Endothelial cell of umbilical vein (primary cell): ENCODE data around the gene SULT2B1.

Source experiments
- EZH2 ChIP-seq: IDR thresholded peaks from 2 replicates; pipeline ENCODE4 v1.6.1; 2012; ENCODE audit warnings: borderline replicate concordance, low read depth, mild to moderate bottlenecking, moderate library complexity, low read length, inconsistent platforms; ENCODE audit not compliant: severe bottlenecking
- JUN ChIP-seq: IDR thresholded peaks from 2 replicates; pipeline ENCODE4 v1.6.1; 2011; ENCODE audit warnings: borderline replicate concordance, low read depth; ENCODE audit not compliant: insufficient read length, insufficient read depth
- POLR2A ChIP-seq: IDR thresholded peaks from 2 replicates; pipeline ENCODE4 v1.6.1; 2012; ENCODE audit warnings: low read depth, mild to moderate bottlenecking, control low read depth, low read length
- POLR2AphosphoS5 ChIP-seq: IDR thresholded peaks from 2 replicates; pipeline ENCODE4 v1.6.1; 2012; ENCODE audit warnings: low read depth, mild to moderate bottlenecking, control low read depth, low read length, moderate library complexity; ENCODE audit not compliant: insufficient read depth
- TF ChIP-seq, protein P1 (sequence below), 2 donors: IDR thresholded peaks; 1 replicate in 1 of 2; 2 replicates in 1 of 2; pipeline ENCODE4 v1.5.1; 2011; ENCODE audit warnings: low read length in 2 of 2, mild to moderate bottlenecking in 2 of 2, moderate library complexity in 2 of 2, control low read depth in 1 of 2, inconsistent platforms in 1 of 2, low read depth in 1 of 2; ENCODE audit not compliant: insufficient read depth in 1 of 2; ENCODE audit errors: extremely low read depth in 1 of 2
- TF ChIP-seq, protein P2 (sequence below): IDR thresholded peaks from 2 replicates; pipeline ENCODE4 v1.6.1; 2011; ENCODE audit not compliant: insufficient read depth, insufficient read length

DNA sequence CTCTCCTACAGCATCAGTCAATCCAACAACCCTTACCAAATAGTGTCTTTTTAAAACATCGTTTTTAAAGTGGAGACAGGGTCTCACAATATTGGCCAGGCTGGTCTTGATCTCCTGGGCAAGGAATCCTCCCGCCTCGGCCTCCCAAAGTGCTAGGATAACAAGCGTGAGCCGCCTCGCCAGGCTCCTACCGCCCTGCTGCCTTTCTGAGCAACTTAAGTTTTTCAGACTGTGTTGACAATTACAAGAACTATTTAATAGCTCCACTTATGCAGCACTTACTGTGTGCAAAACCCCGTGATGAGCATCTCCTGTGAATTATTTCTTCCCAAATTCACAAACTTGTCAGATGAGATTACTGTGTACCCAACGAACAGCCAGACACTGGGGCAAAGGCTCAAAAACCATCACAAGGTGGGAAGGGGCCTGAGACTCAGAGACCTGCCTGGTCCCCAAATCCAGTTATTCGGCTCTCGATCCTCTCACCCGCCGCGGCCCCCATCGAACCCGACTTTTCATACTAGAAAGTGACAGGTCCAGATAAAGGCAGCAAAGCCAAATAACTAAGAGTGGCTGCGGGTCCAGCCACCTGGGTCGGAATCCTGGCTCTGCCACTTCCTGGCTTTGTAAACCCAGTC is 66.4 kb downstream of the SULT2B1 start:
- TF ChIP-seq EZH2 (no peak), POLR2AphosphoS5 (no peak), POLR2A (no peak), JUN (no peak)
- TF ChIP-seq, protein P1, sequence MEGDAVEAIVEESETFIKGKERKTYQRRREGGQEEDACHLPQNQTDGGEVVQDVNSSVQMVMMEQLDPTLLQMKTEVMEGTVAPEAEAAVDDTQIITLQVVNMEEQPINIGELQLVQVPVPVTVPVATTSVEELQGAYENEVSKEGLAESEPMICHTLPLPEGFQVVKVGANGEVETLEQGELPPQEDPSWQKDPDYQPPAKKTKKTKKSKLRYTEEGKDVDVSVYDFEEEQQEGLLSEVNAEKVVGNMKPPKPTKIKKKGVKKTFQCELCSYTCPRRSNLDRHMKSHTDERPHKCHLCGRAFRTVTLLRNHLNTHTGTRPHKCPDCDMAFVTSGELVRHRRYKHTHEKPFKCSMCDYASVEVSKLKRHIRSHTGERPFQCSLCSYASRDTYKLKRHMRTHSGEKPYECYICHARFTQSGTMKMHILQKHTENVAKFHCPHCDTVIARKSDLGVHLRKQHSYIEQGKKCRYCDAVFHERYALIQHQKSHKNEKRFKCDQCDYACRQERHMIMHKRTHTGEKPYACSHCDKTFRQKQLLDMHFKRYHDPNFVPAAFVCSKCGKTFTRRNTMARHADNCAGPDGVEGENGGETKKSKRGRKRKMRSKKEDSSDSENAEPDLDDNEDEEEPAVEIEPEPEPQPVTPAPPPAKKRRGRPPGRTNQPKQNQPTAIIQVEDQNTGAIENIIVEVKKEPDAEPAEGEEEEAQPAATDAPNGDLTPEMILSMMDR (IDR thresholded peaks at IDR 0.05; ENCODE audit: extremely low read depth in 1 of 2, insufficient read depth in 1 of 2, low read depth in 1 of 2, low read length in 2 of 2), result no peak
- TF ChIP-seq, protein P2, sequence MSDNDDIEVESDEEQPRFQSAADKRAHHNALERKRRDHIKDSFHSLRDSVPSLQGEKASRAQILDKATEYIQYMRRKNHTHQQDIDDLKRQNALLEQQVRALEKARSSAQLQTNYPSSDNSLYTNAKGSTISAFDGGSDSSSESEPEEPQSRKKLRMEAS, result no peak
